Common myeloid progenitor, CD34-positive (primary cell): Measurements from ENCODE around the gene NMNAT2.

ENCODE experiments used
- CTCF ChIA-PET: fragments of 350-600 bp; sonication (Branson Sonifier 250); formaldehyde crosslinking; loops from one replicate; lab custom pipeline; 2021; ENCODE audit warnings: antibody characterized with exemption; lab: Charles Lee
- POLR2A ChIA-PET: fragments of 350-600 bp; sonication (Branson Sonifier 250); formaldehyde crosslinking; loops from one replicate; lab custom pipeline; 2021; ENCODE audit warnings: antibody characterized with exemption; lab: Charles Lee
- DNase-seq, 3 donors: peaks; one replicate each; pipeline versions ENCODE4 v3.0.0 to v3.0.0-alpha.2; 2013
- H3K27ac ChIP-seq, 2 experiments: 1 replicate in 1 of 2; 2 replicates in 1 of 2; pipeline ENCODE4 v1.7.0; 2013; ENCODE audit warnings: inconsistent platforms in 2 of 2, low read length in 2 of 2, mild to moderate bottlenecking in 2 of 2, low read depth in 1 of 2, moderate library complexity in 1 of 2; ENCODE audit not compliant: severe bottlenecking in 2 of 2, insufficient read depth in 1 of 2, poor library complexity in 1 of 2
- H3K27me3 ChIP-seq, 5 experiments: replicated peaks in 2 of 5; 1 replicate in 3 of 5; 2 replicates in 2 of 5; pipeline versions ENCODE4 v1.6.1 to v1.7.0; 2013; ENCODE audit warnings: low read length in 4 of 5, mild to moderate bottlenecking in 2 of 5, moderate library complexity in 2 of 5, inconsistent platforms in 1 of 5; ENCODE audit not compliant: insufficient read depth in 5 of 5, control insufficient read depth in 4 of 5
- H3K36me3 ChIP-seq, 4 experiments: 1 replicate in 2 of 4; 2 replicates in 2 of 4; pipeline versions ENCODE4 v1.6.1 to v1.7.0; 2013; ENCODE audit warnings: low read length in 3 of 4, control low read depth in 1 of 4, mild to moderate bottlenecking in 1 of 4; ENCODE audit not compliant: control insufficient read depth in 4 of 4, insufficient read depth in 4 of 4
- H3K4me1 ChIP-seq, 4 experiments: 1 replicate in 3 of 4; 2 replicates in 1 of 4; pipeline versions ENCODE4 v1.6.1 to v1.7.1; 2013; ENCODE audit warnings: low read length in 3 of 4, mild to moderate bottlenecking in 3 of 4, control low read depth in 1 of 4, inconsistent platforms in 1 of 4, moderate library complexity in 1 of 4; ENCODE audit not compliant: control insufficient read depth in 4 of 4, insufficient read depth in 4 of 4; ENCODE audit errors: control extremely low read depth in 1 of 4
- H3K4me3 ChIP-seq, 7 experiments: 1 replicate in 4 of 7; 2 replicates in 3 of 7; pipeline versions ENCODE4 v1.5.1 to v1.7.0; 2013; ENCODE audit warnings: mild to moderate bottlenecking in 7 of 7, low read length in 6 of 7, moderate library complexity in 6 of 7, inconsistent platforms in 2 of 7, low read depth in 2 of 7, control low read depth in 1 of 7; ENCODE audit not compliant: insufficient read depth in 4 of 7, control insufficient read depth in 1 of 7; ENCODE audit errors: extremely low read depth in 1 of 7
- H3K9me3 ChIP-seq, 5 experiments: 1 replicate in 4 of 5; 2 replicates in 1 of 5; pipeline versions ENCODE4 v1.6.1 to v1.7.1; 2013; ENCODE audit warnings: low read length in 4 of 5, mild to moderate bottlenecking in 2 of 5, inconsistent platforms in 1 of 5, low read depth in 1 of 5, moderate library complexity in 1 of 5; ENCODE audit not compliant: control insufficient read depth in 4 of 5, insufficient read depth in 2 of 5; ENCODE audit errors: control extremely low read depth in 1 of 5
- WGBS: methylation state at CpG from one replicate; pipeline ENCODE4 v1.1.5; 2013; ENCODE audit not compliant: insufficient coverage; 5-methylcytosine and 5-hydroxymethylcytosine counted together

NMNAT2 gene

DNA sequence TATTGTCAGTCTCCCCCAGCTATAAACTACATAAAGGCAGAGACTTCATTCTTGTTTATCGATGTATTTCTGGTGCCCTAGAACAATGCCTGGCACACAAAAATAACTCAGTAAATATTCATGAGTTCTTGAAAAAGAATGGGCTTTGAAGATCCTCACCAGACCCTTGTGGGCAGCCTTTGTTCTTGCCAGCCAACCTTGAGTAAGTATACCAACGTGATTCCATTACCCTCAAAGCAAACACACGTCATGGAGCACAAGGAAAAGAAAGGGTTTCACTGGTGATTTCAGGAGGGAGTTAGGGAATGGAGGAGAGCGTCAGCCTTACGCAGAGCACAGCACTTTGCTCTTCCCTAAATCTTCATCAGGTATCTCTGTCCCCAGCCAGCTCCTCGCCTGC, 29.4 kb downstream of the NMNAT2 start:
- H3K27ac ChIP-seq: no peak overlapping the region
- ChIA-PET CTCF (no interaction called here), POLR2A (no interaction called here)
- no peaks in the 10 kb centered on the region for H3K4me1 ChIP-seq
- peaks cover 0 to 9% (median 3%) of the 10 kb centered on the region in 5 experiments for H3K27me3 ChIP-seq
- no peak overlapping the region for H3K4me3 ChIP-seq
- no peaks in the 10 kb centered on the region for H3K9me3 ChIP-seq
- DNase-seq: no peak
- no peaks in the 10 kb centered on the region for H3K36me3 ChIP-seq
- 80% methylated on average over 2 of the region's 6 CpGs for WGBS

- no peaks in the 10 kb centered on the region for H3K36me3 ChIP-seq
- peaks cover 0 to 7% (median 3%) of the 10 kb centered on the region in 5 experiments for H3K27me3 ChIP-seq
- POLR2A ChIA-PET: no interaction called here
- no peaks in the 10 kb centered on the region for H3K4me1 ChIP-seq
- H3K9me3 ChIP-seq: no peaks in the 10 kb centered on the region
- 97% methylated on average over 3 of the region's 6 CpGs for WGBS
- CTCF ChIA-PET: no interaction called here
- H3K4me3 ChIP-seq: no peak overlapping the region
- no peak for DNase-seq
- no peak overlapping the region for H3K27ac ChIP-seq
Measured at GRCh38 chr1:183385340-183386144, 32.6 kb downstream of the NMNAT2 start.

- Histone ChIP-seq H3K27me3 (peaks cover 0 to 3% (median 0%) of the 10 kb centered on the region in 5 experiments), H3K9me3 (no peaks in the 10 kb centered on the region), H3K27ac (no peak overlapping the region), H3K36me3 (no peaks in the 10 kb centered on the region), H3K4me1 (no peaks in the 10 kb centered on the region), H3K4me3 (no peak overlapping the region)
- DNase-seq: no peak
- WGBS: no CpG with 5 or more reads among the region's 2 CpGs
- ChIA-PET POLR2A (no interaction called here), CTCF (no interaction called here)
Measured at GRCh38 chr1:183379951-183380350, 38.2 kb downstream of the NMNAT2 start.

GRCh38 chr1:183375381-183375780, 42.8 kb downstream of the NMNAT2 start:
- POLR2A ChIA-PET: no interaction called here

DNA sequence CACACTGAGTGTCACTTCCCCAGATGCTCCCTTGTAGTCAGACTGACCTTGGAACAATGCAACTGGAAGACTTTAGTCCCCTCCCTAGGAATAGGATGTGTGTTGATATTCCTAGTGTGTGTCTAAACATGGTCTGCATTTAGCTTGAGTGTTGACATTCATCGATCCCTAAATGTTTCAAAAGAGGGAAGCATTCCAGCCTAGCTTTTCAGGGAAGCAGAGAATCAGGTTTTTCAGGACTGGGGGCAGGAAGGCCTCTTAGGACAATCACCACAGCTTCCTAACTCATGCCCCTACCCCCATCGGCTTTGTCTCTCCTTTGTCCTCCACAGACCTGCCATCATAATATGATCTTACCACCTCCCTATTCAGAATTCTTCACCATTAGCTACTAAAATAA, 43.4 kb downstream of the NMNAT2 start:
- Histone ChIP-seq H3K4me3 (no peak overlapping the region), H3K27me3 (peaks cover 0 to 7% (median 4%) of the 10 kb centered on the region in 5 experiments), H3K4me1 (no peaks in the 10 kb centered on the region), H3K36me3 (no peaks in the 10 kb centered on the region), H3K27ac (no peak overlapping the region), H3K9me3 (no peaks in the 10 kb centered on the region)
- CTCF ChIA-PET: no interaction called here
- no peak for DNase-seq
- WGBS: 90% methylated on average over 1 of the region's 2 CpGs
- POLR2A ChIA-PET: no interaction called here

More at GRCh38 chr1:183375381-183375780, 42.8 kb downstream of the NMNAT2 start:
- H3K4me3 ChIP-seq: no peak overlapping the region
- CTCF ChIA-PET: no interaction called here
- no peak overlapping the region for H3K27ac ChIP-seq
- no peaks in the 10 kb centered on the region for H3K36me3 ChIP-seq
- 100% methylated on average over 2 of the region's 2 CpGs for WGBS
- no peak for DNase-seq
- H3K27me3 ChIP-seq: peaks cover 0 to 7% (median 3%) of the 10 kb centered on the region in 5 experiments
- no peaks in the 10 kb centered on the region for H3K9me3 ChIP-seq
- no peaks in the 10 kb centered on the region for H3K4me1 ChIP-seq

GRCh38 chr1:183372586-183373230, 45.5 kb downstream of the NMNAT2 start:
- ChIA-PET CTCF (no interaction called here), POLR2A (no interaction called here)
- no peaks in the 10 kb centered on the region for H3K4me1 ChIP-seq
- H3K27me3 ChIP-seq: peaks cover 0 to 7% (median 5%) of the 10 kb centered on the region in 5 experiments
- no peak overlapping the region for H3K4me3 ChIP-seq
- no peaks in the 10 kb centered on the region for H3K9me3 ChIP-seq
- no peak overlapping the region for H3K27ac ChIP-seq
- WGBS: 100% methylated on average over 3 of the region's 4 CpGs
- H3K36me3 ChIP-seq: no peaks in the 10 kb centered on the region
- no peak for DNase-seq

GRCh38 chr1:183370399-183371058, 47.7 kb downstream of the NMNAT2 start:
- no peak for DNase-seq
- Histone ChIP-seq H3K4me3 (no peak overlapping the region), H3K27me3 (peaks cover 0 to 7% (median 5%) of the 10 kb centered on the region in 5 experiments), H3K9me3 (no peaks in the 10 kb centered on the region), H3K27ac (no peak overlapping the region), H3K4me1 (no peaks in the 10 kb centered on the region), H3K36me3 (no peaks in the 10 kb centered on the region)
- WGBS: 74% methylated on average over 4 of the region's 8 CpGs
- ChIA-PET CTCF (interaction anchor here (0.5 kb wide), 1 partner anchor 65 kb away, joined by 3 read pairs; no protein-coding TSS in a partner anchor), POLR2A (no interaction called here)
